LNCAP (cell line): ENCODE results near the gene MAB21L4.

Experiments
- CTCF ChIP-seq: fragments of 450-650 bp; IDR thresholded peaks from 2 replicates; pipeline ENCODE4 v1.5.1; 2017; ENCODE audit warnings: mild to moderate bottlenecking

Gene MAB21L4

GRCh38 chr2:240836781-240837467 is 59.0 kb downstream of the MAB21L4 start:
- TF ChIP-seq CTCF, result no peak
